Hepatic stellate cell (primary cell): ENCODE measurements around the gene ADAM22.

Experiments used
- DNase-seq: peaks from one replicate; pipeline ENCODE4 v3.0.0; 2011; ENCODE audit warnings: low spot score

Gene ADAM22

DNA sequence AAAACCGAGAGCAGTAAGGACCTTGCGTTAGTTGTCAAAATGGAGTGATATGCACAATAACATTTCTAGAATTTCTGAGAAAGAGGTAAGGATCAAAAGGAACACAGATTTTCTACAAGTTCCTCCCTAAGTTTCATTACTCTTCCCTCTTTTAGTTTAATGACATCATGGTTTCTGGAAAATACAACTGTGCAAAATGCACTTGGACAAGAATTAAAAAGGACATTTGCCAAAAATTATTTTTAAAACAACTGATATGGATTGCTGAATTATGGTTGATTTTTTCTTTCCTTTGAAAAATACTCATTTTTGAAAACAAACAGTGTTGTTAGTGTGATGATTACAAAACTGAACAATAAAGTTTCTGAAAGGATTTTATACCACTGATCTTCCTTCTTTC is 233.7 kb downstream of the ADAM22 start:
- no peak for DNase-seq

GRCh38 chr7:88169717-88170320 is 235.8 kb downstream of the ADAM22 start:
- DNase-seq, result no peak

- DNase-seq, result no peak
These were observed 238.8 kb downstream of the ADAM22 start for GRCh38 chr7:88172842-88173241.

DNA sequence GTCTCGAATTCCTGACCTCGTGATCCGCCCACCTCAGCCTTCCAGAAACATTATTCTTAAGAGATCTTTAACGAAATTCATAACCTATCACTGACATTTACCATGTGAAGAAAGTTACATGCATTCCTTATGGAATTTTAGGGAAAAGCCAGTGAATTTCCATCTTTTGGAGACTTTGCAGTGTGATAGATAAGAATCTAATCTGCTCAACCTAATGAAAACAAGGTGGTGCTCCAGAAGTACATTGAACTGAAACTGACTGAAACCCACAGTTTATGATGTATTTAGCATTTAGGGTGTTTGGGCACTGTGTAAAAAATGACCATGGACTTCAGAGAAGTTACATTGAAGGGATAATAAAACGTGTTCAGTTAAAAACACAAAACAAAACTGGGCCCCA is 242.1 kb downstream of the ADAM22 start:
- no peak for DNase-seq

DNA sequence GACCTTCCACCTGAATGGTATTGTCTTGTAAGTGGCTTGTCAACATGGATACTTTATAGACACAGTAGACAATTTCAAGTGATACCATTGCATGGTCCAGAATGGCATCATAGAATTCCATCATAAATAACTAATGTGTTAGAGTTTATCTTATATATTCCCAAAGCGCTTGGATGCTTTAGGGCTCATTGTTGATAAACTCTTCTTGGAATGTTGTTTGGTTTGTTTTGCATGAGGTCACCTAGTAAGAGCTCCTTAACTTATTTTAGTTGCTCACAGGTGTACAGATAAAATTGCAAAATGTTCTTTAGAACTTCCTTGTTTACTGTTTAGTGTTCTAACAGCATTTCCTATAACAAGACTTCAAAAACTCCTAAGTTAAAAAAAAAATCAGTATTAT is 249.0 kb downstream of the ADAM22 start:
- DNase-seq, result no peak

DNA sequence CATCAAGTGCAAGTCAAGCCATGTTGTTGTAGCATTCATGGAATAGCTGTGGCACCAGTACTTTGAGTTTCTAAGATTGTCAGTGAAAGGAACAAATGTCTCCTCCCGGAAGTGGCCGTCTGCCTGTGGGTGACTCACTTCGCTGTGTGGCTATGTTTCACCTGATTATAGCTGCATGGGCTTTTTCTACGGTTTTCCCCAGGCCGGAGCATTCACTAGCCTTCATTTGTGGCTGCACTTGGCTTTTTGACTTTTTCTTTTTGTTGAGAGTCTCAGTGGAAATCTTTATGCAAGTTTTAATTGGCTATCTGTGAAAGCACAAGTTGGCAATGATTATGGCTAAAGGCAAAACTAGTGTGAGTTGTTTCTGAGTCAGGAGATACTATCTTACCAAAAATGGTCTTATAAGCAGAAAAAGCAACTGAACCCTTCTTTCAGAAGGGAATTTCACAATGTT is 250.8 kb downstream of the ADAM22 start:
- no peak for DNase-seq

- DNase-seq, result no peak
These were observed 251.6 kb downstream of the ADAM22 start for GRCh38 chr7:88185650-88186049.

- no peak for DNase-seq
These were observed 257.9 kb downstream of the ADAM22 start for GRCh38 chr7:88191911-88192310.

- DNase-seq, result no peak
These were observed 266.2 kb downstream of the ADAM22 start for GRCh38 chr7:88200261-88200660.

DNA sequence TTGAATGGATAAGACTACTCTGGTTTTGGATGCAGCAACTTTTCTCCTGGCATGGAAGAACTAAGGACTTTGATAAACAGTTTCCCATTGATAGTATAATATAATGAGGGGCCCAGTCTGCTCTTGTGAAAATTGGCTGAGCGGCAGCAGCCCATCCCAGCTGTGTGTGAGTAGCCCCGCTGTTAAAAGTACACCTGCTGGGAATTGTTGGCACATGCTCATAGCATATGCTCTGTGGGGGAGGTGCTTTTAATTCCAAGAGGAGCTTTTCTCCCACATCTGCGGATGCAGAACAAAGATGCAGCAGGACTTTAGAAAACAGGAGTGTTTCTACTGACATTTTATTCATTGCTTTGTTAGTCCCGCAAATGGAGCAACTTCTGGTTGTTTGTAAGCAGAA is 266.7 kb downstream of the ADAM22 start:
- DNase-seq, result no peak

DNA sequence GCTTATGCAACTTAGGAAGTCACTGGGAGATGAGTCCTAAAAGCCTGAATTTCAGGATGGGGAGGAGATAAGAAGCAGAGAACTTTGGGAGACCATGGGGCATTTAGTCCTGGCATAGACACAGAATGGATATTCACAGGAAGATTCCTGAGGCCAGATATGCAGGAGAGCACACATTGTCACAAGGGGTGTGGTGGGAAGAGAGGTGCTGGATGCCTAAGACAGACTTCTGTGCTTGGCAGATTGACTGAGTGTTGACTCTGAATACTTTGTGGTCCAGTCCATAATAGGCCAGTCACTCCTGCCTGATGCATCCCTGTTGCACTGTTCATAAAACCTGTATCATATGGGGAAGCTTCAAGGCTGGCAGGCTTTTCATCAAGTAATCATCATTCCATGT is 267.3 kb downstream of the ADAM22 start:
- no peak for DNase-seq

GRCh38 chr7:88202278-88202677 is 268.2 kb downstream of the ADAM22 start:
- no peak for DNase-seq

DNA sequence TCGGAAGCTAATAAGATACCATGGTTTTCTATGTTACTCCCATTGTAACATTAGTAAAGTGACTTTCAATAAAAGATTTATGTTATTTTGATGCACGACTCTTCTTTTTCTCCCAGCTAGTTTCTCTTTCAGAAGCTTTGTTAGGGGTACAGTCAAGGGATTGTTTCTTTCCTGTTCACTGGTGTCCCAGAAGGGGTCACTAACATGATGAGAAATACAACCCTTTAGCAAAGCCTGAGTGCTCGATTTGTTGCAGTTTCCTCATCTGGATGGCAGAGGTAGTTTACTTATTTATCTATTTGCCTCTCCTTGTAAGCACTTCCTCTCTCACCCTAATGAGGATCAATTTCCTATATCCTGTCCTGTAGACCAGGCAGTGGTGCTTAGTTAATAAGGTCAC is 268.7 kb downstream of the ADAM22 start:
- DNase-seq, result no peak

DNA sequence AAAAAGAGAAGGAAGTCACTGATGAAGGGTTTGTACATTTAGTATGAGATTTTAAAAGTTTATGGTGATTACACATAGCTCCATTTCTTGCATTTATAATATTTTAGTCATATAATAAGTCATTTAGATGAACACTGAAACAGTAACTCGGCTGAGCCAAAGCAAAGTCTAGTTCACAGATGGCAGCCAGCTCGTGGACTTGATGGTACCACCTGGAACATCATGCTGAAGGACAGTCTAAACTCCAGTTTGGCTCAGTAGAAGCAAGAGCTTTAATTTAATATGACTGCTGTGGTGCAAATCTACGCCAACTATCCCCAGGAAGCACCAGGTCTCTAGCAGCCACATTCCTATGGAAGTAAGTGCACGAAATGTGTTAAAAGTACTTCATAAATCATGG is 269.4 kb downstream of the ADAM22 start:
- DNase-seq, result no peak

- DNase-seq, result no peak
These were observed 270.6 kb downstream of the ADAM22 start for GRCh38 chr7:88204525-88205110.

DNA sequence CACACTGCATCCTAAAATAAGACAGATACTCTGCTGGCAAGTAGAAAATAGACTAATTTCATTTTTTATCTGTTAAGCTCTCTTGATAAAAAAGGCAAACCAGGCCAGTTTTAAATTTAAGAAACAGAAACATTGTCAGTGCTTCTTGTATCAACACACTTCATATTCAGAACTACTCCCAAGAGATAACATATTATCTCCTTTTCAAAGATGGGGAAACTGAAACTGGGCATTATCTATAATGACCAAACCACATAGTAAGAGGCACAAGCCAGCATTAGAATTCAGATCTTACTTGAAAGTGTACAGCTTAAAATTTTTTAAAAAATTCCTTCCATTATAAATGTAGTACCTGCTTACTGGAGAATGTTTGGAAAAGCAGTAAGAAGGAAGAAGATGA is 271.1 kb downstream of the ADAM22 start:
- DNase-seq, result no peak

GRCh38 chr7:88206254-88206653 is 272.2 kb downstream of the ADAM22 start:
- no peak for DNase-seq

- DNase-seq, result no peak
These were observed 274.5 kb downstream of the ADAM22 start for GRCh38 chr7:88208521-88208920.

- DNase-seq, result no peak
These were observed 278.9 kb downstream of the ADAM22 start for GRCh38 chr7:88212918-88213317.

GRCh38 chr7:88214456-88214855 is 280.4 kb downstream of the ADAM22 start:
- no peak for DNase-seq

DNA sequence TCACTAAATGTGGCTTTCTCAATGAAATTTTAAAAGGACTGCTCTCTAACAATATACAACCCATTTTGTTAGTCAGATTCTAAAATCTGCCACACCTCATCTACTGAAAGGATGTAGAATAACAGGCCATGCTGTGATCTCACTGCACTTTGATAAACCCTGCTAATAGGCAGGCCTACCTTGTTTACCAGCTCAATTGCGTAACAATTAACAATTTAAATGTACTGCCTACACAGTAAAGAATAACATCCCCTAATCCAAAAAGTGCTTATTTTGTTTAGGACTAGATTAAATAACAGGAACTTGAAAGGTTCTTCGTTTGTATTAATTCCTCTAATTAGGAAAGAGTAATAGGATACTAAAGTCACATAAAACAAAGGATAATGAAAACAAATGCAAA is 281.2 kb downstream of the ADAM22 start:
- DNase-seq, result no peak

GRCh38 chr7:88216276-88216675 is 282.2 kb downstream of the ADAM22 start:
- no peak for DNase-seq

DNA sequence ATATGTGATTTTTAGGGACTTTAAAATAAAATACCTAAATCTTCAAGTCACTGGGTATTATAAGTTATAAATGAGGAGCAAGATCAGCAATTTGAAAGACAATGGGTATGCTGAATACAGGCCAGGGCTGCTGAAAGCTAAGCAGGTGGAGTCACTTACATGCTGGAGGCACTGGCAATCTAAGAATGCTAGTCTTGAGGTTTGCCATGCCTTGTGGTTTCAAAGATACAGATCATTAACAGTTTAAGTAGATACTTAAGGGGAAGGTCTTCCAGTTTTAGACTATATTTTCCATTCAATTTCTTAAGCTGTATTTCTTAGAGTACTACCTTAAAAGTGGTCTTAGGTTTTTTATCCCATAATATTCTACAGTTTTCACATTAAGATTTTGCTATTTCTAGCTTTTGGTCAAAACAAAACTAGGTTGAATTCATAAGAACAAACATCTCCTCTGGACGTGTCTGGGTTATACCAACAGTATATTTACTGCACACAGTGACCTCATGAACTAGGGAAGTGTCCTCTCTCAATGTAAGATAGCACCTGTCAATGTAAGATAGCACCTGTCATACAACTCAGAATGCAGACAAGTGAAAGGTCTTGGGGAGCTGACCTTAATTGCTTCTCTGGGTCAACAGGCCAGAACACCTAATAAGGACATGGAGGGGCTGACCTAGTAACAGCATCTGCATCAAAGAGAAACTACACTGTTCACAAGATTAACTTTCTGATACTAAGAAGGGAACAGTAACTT is 283.8 kb downstream of the ADAM22 start:
- DNase-seq, result no peak

GRCh38 chr7:88218429-88218745 is 284.3 kb downstream of the ADAM22 start:
- no peak for DNase-seq
